Measurements from ENCODE around the gene ANKK1. TPM values are rescaled to one million over a fixed set of nuclear protein-coding genes. Genes with fewer than 3 reads are reported as not detected.

The ANKK1 gene
- polyA plus RNA-seq, 1 donor from 2014 or later, result not detected

GRCh38 chr11:113409526-113409925, 21.9 kb downstream of the ANKK1 start:
- H3K27ac Mint-ChIP-seq, result no peak overlapping the region
- H3K9me3 Mint-ChIP-seq, result peaks cover 0 to 2% (median 0%) of the 10 kb centered on the region in 3 donors
- H3K27me3 Mint-ChIP-seq, result peaks cover 6% of the 10 kb centered on the region
- H3K4me1 Mint-ChIP-seq, result peaks cover 0 to 2% (median 0%) of the 10 kb centered on the region in 3 donors
- no peak overlapping the region for H3K4me3 Mint-ChIP-seq
- no peaks in the 10 kb centered on the region for H3K36me3 Mint-ChIP-seq

GRCh38 chr11:113410414-113411135, 23.0 kb downstream of the ANKK1 start:
- Mint-ChIP-seq H3K4me1 (peaks cover 0 to 2% (median 0%) of the 10 kb centered on the region in 3 donors), H3K9me3 (peaks cover 0 to 2% (median 0%) of the 10 kb centered on the region in 3 donors), H3K27ac (no peak overlapping the region), H3K4me3 (no peak overlapping the region), H3K36me3 (no peaks in the 10 kb centered on the region), H3K27me3 (peaks cover 7% of the 10 kb centered on the region)

GRCh38 chr11:113411536-113411935, 24.0 kb downstream of the ANKK1 start:
- H3K9me3 Mint-ChIP-seq, result peaks cover 0 to 2% (median 0%) of the 10 kb centered on the region in 3 donors
- H3K4me1 Mint-ChIP-seq, result peaks cover 0 to 2% (median 0%) of the 10 kb centered on the region in 3 donors
- no peak overlapping the region for H3K4me3 Mint-ChIP-seq
- H3K36me3 Mint-ChIP-seq, result no peaks in the 10 kb centered on the region
- H3K27ac Mint-ChIP-seq, result no peak overlapping the region
- H3K27me3 Mint-ChIP-seq, result peaks cover 7% of the 10 kb centered on the region

GRCh38 chr11:113412675-113413074, 25.1 kb downstream of the ANKK1 start:
- Mint-ChIP-seq H3K36me3 (no peaks in the 10 kb centered on the region), H3K4me1 (peaks cover 0 to 2% (median 1%) of the 10 kb centered on the region in 3 donors), H3K27me3 (peaks cover 6% of the 10 kb centered on the region), H3K27ac (no peak overlapping the region), H3K4me3 (no peak overlapping the region), H3K9me3 (peaks cover 0 to 2% (median 0%) of the 10 kb centered on the region in 3 donors)

GRCh38 chr11:113415343-113415742, 27.8 kb downstream of the ANKK1 start:
- H3K27ac Mint-ChIP-seq, result no peak overlapping the region
- H3K9me3 Mint-ChIP-seq, result peaks cover 0 to 2% (median 0%) of the 10 kb centered on the region in 3 donors
- H3K36me3 Mint-ChIP-seq, result peaks cover 2% of the 10 kb centered on the region
- H3K4me1 Mint-ChIP-seq, result peaks cover 0 to 1% (median 0%) of the 10 kb centered on the region in 3 donors
- H3K27me3 Mint-ChIP-seq, result peaks cover 6% of the 10 kb centered on the region
- no peak overlapping the region for H3K4me3 Mint-ChIP-seq

GRCh38 chr11:113417428-113417827, 29.8 kb downstream of the ANKK1 start:
- Mint-ChIP-seq H3K4me1 (peaks cover 0 to 1% (median 0%) of the 10 kb centered on the region in 3 donors), H3K27me3 (peaks cover 4% of the 10 kb centered on the region), H3K27ac (no peak overlapping the region), H3K9me3 (no peaks in the 10 kb centered on the region), H3K36me3 (peaks cover 2% of the 10 kb centered on the region), H3K4me3 (no peak overlapping the region)

- no peaks in the 10 kb centered on the region for H3K9me3 Mint-ChIP-seq
- peaks cover 0 to 1% (median 0%) of the 10 kb centered on the region in 3 donors for H3K4me1 Mint-ChIP-seq
- H3K4me3 Mint-ChIP-seq, result no peak overlapping the region
- peaks cover 2% of the 10 kb centered on the region for H3K36me3 Mint-ChIP-seq
- H3K27me3 Mint-ChIP-seq, result peaks cover 2% of the 10 kb centered on the region
- no peak overlapping the region for H3K27ac Mint-ChIP-seq
Observed at GRCh38 chr11:113419454-113420003, 31.9 kb downstream of the ANKK1 start.

- no peak overlapping the region for H3K27ac Mint-ChIP-seq
- H3K9me3 Mint-ChIP-seq, result no peaks in the 10 kb centered on the region
- H3K4me1 Mint-ChIP-seq, result peaks cover 0 to 1% (median 0%) of the 10 kb centered on the region in 3 donors
- peaks cover 2% of the 10 kb centered on the region for H3K36me3 Mint-ChIP-seq
- H3K27me3 Mint-ChIP-seq, result no peaks in the 10 kb centered on the region
- no peak overlapping the region for H3K4me3 Mint-ChIP-seq
Observed at GRCh38 chr11:113420808-113421207, 33.2 kb downstream of the ANKK1 start.

GRCh38 chr11:113426686-113427085, 39.1 kb downstream of the ANKK1 start:
- H3K4me3 Mint-ChIP-seq, result no peak overlapping the region
- no peaks in the 10 kb centered on the region for H3K27me3 Mint-ChIP-seq
- H3K27ac Mint-ChIP-seq, result no peak overlapping the region
- H3K36me3 Mint-ChIP-seq, result no peaks in the 10 kb centered on the region
- no peaks in the 10 kb centered on the region for H3K4me1 Mint-ChIP-seq
- no peaks in the 10 kb centered on the region for H3K9me3 Mint-ChIP-seq

GRCh38 chr11:113431746-113432145, 44.2 kb downstream of the ANKK1 start:
- Mint-ChIP-seq H3K36me3 (no peaks in the 10 kb centered on the region), H3K9me3 (no peaks in the 10 kb centered on the region), H3K27ac (no peak overlapping the region), H3K27me3 (peaks cover 7% of the 10 kb centered on the region), H3K4me3 (no peak overlapping the region), H3K4me1 (no peaks in the 10 kb centered on the region)

GRCh38 chr11:113435190-113435968, 47.8 kb downstream of the ANKK1 start:
- Mint-ChIP-seq H3K9me3 (no peaks in the 10 kb centered on the region), H3K4me1 (no peaks in the 10 kb centered on the region), H3K4me3 (no peak overlapping the region), H3K36me3 (peaks cover 2% of the 10 kb centered on the region), H3K27ac (no peak overlapping the region), H3K27me3 (peaks cover 12% of the 10 kb centered on the region)

- Mint-ChIP-seq H3K9me3 (no peaks in the 10 kb centered on the region), H3K27ac (no peak overlapping the region)
Observed at GRCh38 chr11:113436672-113437252, 49.2 kb downstream of the ANKK1 start.

GRCh38 chr11:113440816-113441215, 53.2 kb downstream of the ANKK1 start:
- Mint-ChIP-seq H3K9me3 (no peaks in the 10 kb centered on the region), H3K4me3 (no peak overlapping the region), H3K27ac (no peak overlapping the region), H3K27me3 (peaks cover 9% of the 10 kb centered on the region), H3K4me1 (no peaks in the 10 kb centered on the region), H3K36me3 (peaks cover 2% of the 10 kb centered on the region)

More at GRCh38 chr11:113436672-113437252, 49.2 kb downstream of the ANKK1 start:
- peaks cover 12% of the 10 kb centered on the region for H3K27me3 Mint-ChIP-seq
- no peaks in the 10 kb centered on the region for H3K4me1 Mint-ChIP-seq
- H3K36me3 Mint-ChIP-seq, result peaks cover 2% of the 10 kb centered on the region
- no peak overlapping the region for H3K4me3 Mint-ChIP-seq

GRCh38 chr11:113444502-113445123, 57.0 kb downstream of the ANKK1 start:
- Mint-ChIP-seq H3K4me1 (no peaks in the 10 kb centered on the region), H3K27ac (no peak overlapping the region), H3K36me3 (no peaks in the 10 kb centered on the region), H3K27me3 (peaks cover 11% of the 10 kb centered on the region), H3K4me3 (no peak overlapping the region), H3K9me3 (no peaks in the 10 kb centered on the region)

Data from IgD-negative memory B cell (primary cell).